CD4-positive, CD25-positive, alpha-beta regulatory T cell (primary cell): ENCODE results near the gene AXDND1. TPM values are rescaled to one million over a fixed set of nuclear protein-coding genes. Genes with fewer than 3 reads are reported as not detected.

Experiments used
- ATAC-seq, 2 donors: fragments of 150-1000 bp; cut with Tn5 transposase; one replicate each; pipeline ENCODE4 v1.10.0; 2021; ENCODE audit warnings: low read depth in 2 of 2, moderate number of reproducible peaks in 2 of 2, moderate library complexity in 1 of 2
- DNase-seq, 3 donors: peaks; one replicate each; pipeline versions ENCODE4 v3.0.0 to v3.0.0-alpha.2; 2012 to 2022; ENCODE audit warnings: mixed read lengths in 1 of 3
- H3K27ac ChIP-seq: one replicate; pipeline ENCODE4 v1.7.0; 2013; ENCODE audit warnings: mild to moderate bottlenecking, low read length; ENCODE audit not compliant: insufficient read depth, poor library complexity, severe bottlenecking
- H3K27me3 ChIP-seq: one replicate; pipeline ENCODE4 v1.7.0; 2013; ENCODE audit warnings: low read length; ENCODE audit not compliant: control insufficient read depth, insufficient read depth
- H3K36me3 ChIP-seq: one replicate; pipeline ENCODE4 v1.7.0; 2013; ENCODE audit warnings: mild to moderate bottlenecking, low read length, moderate library complexity; ENCODE audit not compliant: control insufficient read depth, insufficient read depth
- H3K4me1 ChIP-seq: 2 replicates; pipeline ENCODE4 v1.7.0; 2013; ENCODE audit warnings: mild to moderate bottlenecking, low read length; ENCODE audit not compliant: insufficient read depth, control insufficient read depth, poor library complexity, severe bottlenecking
- H3K4me3 ChIP-seq: one replicate; pipeline ENCODE4 v1.7.0; 2013; ENCODE audit warnings: low read depth, mild to moderate bottlenecking, low read length, moderate library complexity
- H3K9me3 ChIP-seq, 2 experiments: 1 replicate in 1 of 2; 2 replicates in 1 of 2; pipeline ENCODE4 v1.7.0; 2013; ENCODE audit warnings: low read length in 2 of 2, mild to moderate bottlenecking in 1 of 2, moderate library complexity in 1 of 2; ENCODE audit not compliant: control insufficient read depth in 2 of 2
- H3K27ac Mint-ChIP-seq, 3 donors: one replicate each; pipeline ENCODE4 v1.8.0; 2020 to 2022; ENCODE audit warnings: mild to moderate bottlenecking in 3 of 3, mixed read lengths in 3 of 3, moderate library complexity in 2 of 3
- H3K27me3 Mint-ChIP-seq: one replicate; pipeline ENCODE4 v1.8.0; 2022; ENCODE audit warnings: mild to moderate bottlenecking, mixed read lengths
- H3K36me3 Mint-ChIP-seq: one replicate; pipeline ENCODE4 v1.8.0; 2020; ENCODE audit warnings: mixed read lengths
- H3K4me1 Mint-ChIP-seq, 4 donors: one replicate each; pipeline ENCODE4 v1.8.0; 2020 to 2022; ENCODE audit warnings: mixed read lengths in 4 of 4, mild to moderate bottlenecking in 1 of 4
- H3K4me3 Mint-ChIP-seq, 4 donors: one replicate each; pipeline ENCODE4 v1.8.0; 2020 to 2022; ENCODE audit warnings: mild to moderate bottlenecking in 4 of 4, mixed read lengths in 4 of 4, moderate library complexity in 3 of 4
- H3K9me3 Mint-ChIP-seq, 7 donors: one replicate each; pipeline ENCODE4 v1.8.0; 2020 to 2022; ENCODE audit warnings: mixed read lengths in 7 of 7, mild to moderate bottlenecking in 3 of 7, moderate library complexity in 2 of 7
- polyA plus RNA-seq, 4 donors: library from polyadenylated mRNA; unstranded; fragments of 300-500 nt; fragmentation: Illumina TruSeq; gene quantifications; one replicate each; pipeline ENCODE4 v1.2.3, GENCODE V29; 2021
- total RNA-seq: library from RNA; stranded (reverse); gene quantifications from one replicate; pipeline ENCODE4 v1.2.3, GENCODE V29; 2022

The AXDND1 gene
- total and polyA plus RNA-seq, 5 donors from 2014 or later = not detected

GRCh38 chr1:179550746-179551682 lies 185.2 kb downstream of the AXDND1 start:
- Mint-ChIP-seq H3K9me3 (no peaks in the 10 kb centered on the region), H3K36me3 (no peaks in the 10 kb centered on the region), H3K27me3 (no peaks in the 10 kb centered on the region), H3K27ac (no peak overlapping the region), H3K4me1 (no peaks in the 10 kb centered on the region), H3K4me3 (no peak overlapping the region)
- Histone ChIP-seq H3K9me3 (no peaks in the 10 kb centered on the region), H3K27ac (no peak overlapping the region), H3K36me3 (no peaks in the 10 kb centered on the region), H3K4me3 (no peak overlapping the region), H3K27me3 (no peaks in the 10 kb centered on the region), H3K4me1 (no peaks in the 10 kb centered on the region)
- ATAC-seq = no peak
- no peak for DNase-seq

GRCh38 chr1:179554427-179554826 lies 188.7 kb downstream of the AXDND1 start:
- H3K4me1 ChIP-seq = no peaks in the 10 kb centered on the region
- no peaks in the 10 kb centered on the region for H3K27me3 Mint-ChIP-seq
- no peaks in the 10 kb centered on the region for H3K36me3 ChIP-seq
- ATAC-seq = no peak
- H3K27ac Mint-ChIP-seq = no peak overlapping the region
- no peak overlapping the region for H3K4me3 Mint-ChIP-seq
- no peak for DNase-seq
- H3K27me3 ChIP-seq = no peaks in the 10 kb centered on the region
- no peaks in the 10 kb centered on the region for H3K36me3 Mint-ChIP-seq
- H3K4me3 ChIP-seq = no peak overlapping the region
- no peaks in the 10 kb centered on the region for H3K9me3 ChIP-seq
- H3K4me1 Mint-ChIP-seq = no peaks in the 10 kb centered on the region
- H3K27ac ChIP-seq = no peak overlapping the region
- peaks cover 0 to 3% (median 0%) of the 10 kb centered on the region in 7 donors for H3K9me3 Mint-ChIP-seq

- Mint-ChIP-seq H3K4me1 (no peaks in the 10 kb centered on the region), H3K27ac (no peak overlapping the region), H3K9me3 (peaks cover 0 to 3% (median 0%) of the 10 kb centered on the region in 7 donors), H3K4me3 (no peak overlapping the region), H3K36me3 (no peaks in the 10 kb centered on the region), H3K27me3 (no peaks in the 10 kb centered on the region)
- no peak for ATAC-seq
- DNase-seq = no peak
- H3K4me1 ChIP-seq = no peaks in the 10 kb centered on the region
- peaks cover 3% of the 10 kb centered on the region for H3K27me3 ChIP-seq
- no peak overlapping the region for H3K27ac ChIP-seq
- H3K36me3 ChIP-seq = no peaks in the 10 kb centered on the region
- H3K4me3 ChIP-seq = no peak overlapping the region
- no peaks in the 10 kb centered on the region for H3K9me3 ChIP-seq
Observed at GRCh38 chr1:179558078-179558477, 192.3 kb downstream of the AXDND1 start.

GRCh38 chr1:179575497-179576314 lies 209.9 kb downstream of the AXDND1 start, which contains the start of gene NPHS2:
TSS of gene NPHS2 (minus strand) at chr1:179575948. CDS start at chr1:179575864, 84 bp downstream.
- peaks cover 0 to 6% (median under 1%) of the 10 kb centered on the region in 7 donors for H3K9me3 Mint-ChIP-seq
- peaks cover 31% of the 10 kb centered on the region for H3K27me3 ChIP-seq
- H3K36me3 Mint-ChIP-seq = no peaks in the 10 kb centered on the region
- H3K27ac ChIP-seq = no peak within 1 kb of the TSS
- ATAC-seq (no peak), DNase-seq (no peak)
- no peak within 1 kb of the TSS for H3K27ac Mint-ChIP-seq
- H3K9me3 ChIP-seq = no peaks in the 10 kb centered on the region
- peaks cover 0 to 7% (median 3%) of the 10 kb centered on the region in 4 donors for H3K4me1 Mint-ChIP-seq
- no peaks in the 10 kb centered on the region for H3K4me1 ChIP-seq
- no peak within 1 kb of the TSS for H3K4me3 Mint-ChIP-seq
- H3K27me3 Mint-ChIP-seq = peaks cover 46% of the 10 kb centered on the region
- H3K36me3 ChIP-seq = no peaks in the 10 kb centered on the region
- no peak within 1 kb of the TSS for H3K4me3 ChIP-seq

- ATAC-seq (no peak), DNase-seq (no peak)
- Histone ChIP-seq H3K27ac (no peak overlapping the region), H3K4me3 (no peak overlapping the region), H3K9me3 (no peaks in the 10 kb centered on the region), H3K27me3 (peaks cover 31% of the 10 kb centered on the region), H3K4me1 (no peaks in the 10 kb centered on the region), H3K36me3 (no peaks in the 10 kb centered on the region)
- Mint-ChIP-seq H3K36me3 (no peaks in the 10 kb centered on the region), H3K27ac (no peak overlapping the region), H3K4me3 (no peak overlapping the region), H3K4me1 (peaks cover 0 to 7% (median 3%) of the 10 kb centered on the region in 4 donors), H3K27me3 (peaks cover 46% of the 10 kb centered on the region), H3K9me3 (peaks cover 0 to 6% (median 0%) of the 10 kb centered on the region in 7 donors)
Observed at GRCh38 chr1:179576509-179576908, 210.7 kb downstream of the AXDND1 start.

GRCh38 chr1:179583771-179584320 lies 218.1 kb downstream of the AXDND1 start:
- Mint-ChIP-seq H3K36me3 (no peaks in the 10 kb centered on the region), H3K4me3 (no peak overlapping the region), H3K4me1 (peaks cover 0 to 2% (median 0%) of the 10 kb centered on the region in 4 donors), H3K27ac (no peak overlapping the region), H3K27me3 (peaks cover 24% of the 10 kb centered on the region), H3K9me3 (peaks cover 0 to 6% (median 0%) of the 10 kb centered on the region in 7 donors)
- H3K4me3 ChIP-seq = no peak overlapping the region
- ATAC-seq (no peak), DNase-seq (no peak)
- H3K36me3 ChIP-seq = no peaks in the 10 kb centered on the region
- no peaks in the 10 kb centered on the region for H3K9me3 ChIP-seq
- peaks cover 17% of the 10 kb centered on the region for H3K27me3 ChIP-seq
- H3K4me1 ChIP-seq = no peaks in the 10 kb centered on the region
- H3K27ac ChIP-seq = no peak overlapping the region

- H3K27me3 Mint-ChIP-seq = peaks cover 24% of the 10 kb centered on the region
- H3K27ac ChIP-seq = no peak overlapping the region
- no peak overlapping the region for H3K4me3 Mint-ChIP-seq
- H3K9me3 Mint-ChIP-seq = peaks cover 0 to 8% (median 0%) of the 10 kb centered on the region in 7 donors
- H3K27me3 ChIP-seq = peaks cover 17% of the 10 kb centered on the region
- ATAC-seq (no peak), DNase-seq (peak in 1 of 3 donors; percentile 4)
- no peak overlapping the region for H3K4me3 ChIP-seq
- no peaks in the 10 kb centered on the region for H3K4me1 ChIP-seq
- no peak overlapping the region for H3K27ac Mint-ChIP-seq
- no peaks in the 10 kb centered on the region for H3K36me3 ChIP-seq
- H3K4me1 Mint-ChIP-seq = peaks cover 0 to 2% (median under 1%) of the 10 kb centered on the region in 4 donors
- H3K9me3 ChIP-seq = no peaks in the 10 kb centered on the region
- H3K36me3 Mint-ChIP-seq = no peaks in the 10 kb centered on the region
Observed at GRCh38 chr1:179586107-179586823, 220.5 kb downstream of the AXDND1 start.
